ENCODE measurements around the gene SFI1.

GRCh38 chr22:31448382-31448781, 48.0 kb upstream of the SFI1 start:
- TF ChIP-seq CTCF (IDR thresholded peaks at IDR 0.05) (no peak), POLR2A (IDR thresholded peaks at IDR 0.05) (no peak), POLR2AphosphoS5 (IDR thresholded peaks at IDR 0.05) (no peak)

All from transverse colon (tissue), 4 donors.